Activated T-helper 9 cell treated with anti-CD3 and anti-CD28 coated beads, Interleukin-2, amount 50 U/mL, for 16 hours (primary cell): ENCODE measurements around the gene TCFL5.

Source experiments
- DNase-seq: peaks from one replicate; pipeline ENCODE4 v3.0.0-alpha.2; 2020; ENCODE audit warnings: low read depth

Gene TCFL5

GRCh38 chr20:62834967-62835730 lies 26.5 kb downstream of the TCFL5 start:
- DNase-seq = no peak

DNA sequence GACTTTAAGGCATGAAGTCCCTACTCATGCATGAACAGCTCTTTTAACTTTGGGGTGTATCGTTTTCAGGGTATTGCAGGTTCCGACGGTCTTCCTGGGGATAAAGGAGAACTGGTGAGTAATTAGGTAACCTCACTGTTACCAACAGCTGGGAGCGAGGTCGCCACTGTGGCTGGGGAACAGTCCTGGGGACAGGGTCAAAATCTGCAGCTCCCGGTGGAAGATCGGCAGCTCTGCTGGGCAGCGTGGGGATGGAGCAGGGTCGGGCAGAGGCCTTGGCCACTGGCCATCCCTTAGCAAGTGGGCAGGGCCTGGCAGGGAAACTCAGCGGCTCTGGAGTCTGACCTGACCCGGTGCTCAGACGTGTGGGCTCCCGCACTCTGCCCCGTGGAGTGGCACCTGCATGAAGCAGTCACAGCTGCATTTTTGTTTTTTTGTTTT lies 28.7 kb downstream of the TCFL5 start:
- no peak for DNase-seq

DNA sequence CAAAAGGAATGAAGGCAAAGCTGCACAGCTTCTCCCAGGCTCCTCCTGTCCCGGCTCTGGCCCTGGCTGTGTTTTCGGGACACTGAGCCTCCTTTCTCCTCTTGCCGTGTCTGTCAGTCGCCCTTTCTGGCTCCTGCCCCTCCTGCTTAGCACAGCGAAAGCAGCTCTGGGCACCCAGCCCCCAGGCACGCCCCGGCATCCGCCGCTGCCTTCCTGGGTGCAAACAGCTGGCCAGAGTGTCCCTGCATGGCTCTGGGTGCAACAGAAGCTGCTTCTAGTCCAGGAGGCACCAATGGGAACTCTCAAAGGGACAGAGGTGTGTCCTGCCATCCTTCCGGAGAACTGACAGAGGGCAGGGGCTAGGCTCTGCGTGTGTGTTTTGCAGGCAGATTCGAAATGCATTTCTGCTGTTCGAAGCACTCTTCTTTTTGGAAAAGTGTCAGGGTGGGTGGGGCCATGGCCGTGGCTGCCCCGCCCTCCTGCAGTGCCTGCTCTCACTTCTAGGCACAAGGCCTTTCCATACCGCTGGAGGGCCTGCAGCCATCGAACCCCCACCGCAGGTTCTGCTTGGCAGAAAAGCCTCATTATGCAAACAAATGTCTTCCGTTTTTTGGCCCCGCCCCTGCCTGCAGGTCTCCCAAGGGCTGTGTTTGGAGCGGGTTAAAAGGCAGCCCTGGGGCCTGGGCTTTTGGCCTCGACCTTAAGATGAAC lies 29.3 kb downstream of the TCFL5 start:
- DNase-seq = no peak

- DNase-seq = no peak
These were observed 29.8 kb downstream of the TCFL5 start for GRCh38 chr20:62831854-62832211.

DNA sequence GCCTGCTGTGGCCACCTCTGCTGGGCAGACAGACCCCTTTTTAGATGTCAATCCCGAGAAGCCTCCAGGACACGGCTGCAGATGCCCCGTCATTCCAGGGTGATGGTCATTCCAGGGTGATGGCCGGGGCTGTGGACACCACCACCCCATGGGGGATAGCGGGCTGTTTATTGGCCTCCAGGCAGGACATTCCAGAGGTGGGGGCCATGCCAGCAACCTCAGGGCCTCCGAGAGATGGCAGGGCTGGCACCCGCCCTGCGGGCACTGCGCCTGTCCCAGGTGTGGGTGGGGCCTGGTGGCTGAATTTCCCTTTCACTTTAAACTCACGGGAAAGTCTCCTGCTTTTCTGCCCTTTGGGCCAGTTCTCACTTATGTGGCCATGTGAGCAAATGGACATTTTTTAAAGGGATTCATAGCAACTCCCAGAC lies 30.2 kb downstream of the TCFL5 start:
- no peak for DNase-seq

GRCh38 chr20:62830821-62831220 lies 30.8 kb downstream of the TCFL5 start:
- no peak for DNase-seq

- no peak for DNase-seq
These were observed 31.4 kb downstream of the TCFL5 start for GRCh38 chr20:62830251-62830650.

GRCh38 chr20:62829231-62830230 lies 32.1 kb downstream of the TCFL5 start:
- no peak for DNase-seq

DNA sequence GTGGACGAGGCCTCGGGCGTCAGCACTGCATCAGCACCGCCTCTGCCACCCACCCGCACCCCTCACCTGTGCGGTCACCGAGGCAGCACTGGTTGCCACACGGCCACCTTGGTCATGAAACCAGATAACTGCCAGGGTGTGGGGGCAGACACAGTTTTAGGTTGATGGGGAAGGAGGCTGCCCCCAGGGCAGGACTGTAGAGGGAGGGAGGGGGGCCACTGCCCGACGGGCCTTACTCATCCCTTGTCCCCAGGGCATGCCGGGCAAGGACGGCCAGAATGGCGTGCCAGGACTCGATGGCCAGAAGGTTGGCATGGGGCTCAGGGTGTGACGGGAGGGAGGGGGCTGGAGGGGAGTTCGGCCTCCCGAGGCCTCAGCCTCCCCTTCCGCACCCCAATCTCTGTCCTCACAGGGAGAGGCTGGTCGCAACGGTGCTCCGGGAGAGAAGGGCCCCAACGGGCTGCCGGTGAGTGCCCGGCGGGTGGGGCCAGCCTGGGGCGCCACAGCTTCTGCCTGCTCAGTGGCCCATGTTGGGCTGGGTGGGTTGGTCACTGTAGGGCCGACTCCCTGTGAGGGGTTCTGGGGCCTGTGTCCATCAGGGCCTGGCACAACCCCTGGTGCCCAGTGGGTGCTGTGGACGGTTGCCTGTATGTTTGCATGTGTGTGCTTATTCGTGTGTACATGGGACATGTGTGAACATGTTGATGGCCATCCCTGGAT lies 33.0 kb downstream of the TCFL5 start:
- DNase-seq = no peak

GRCh38 chr20:62828051-62828450 lies 33.6 kb downstream of the TCFL5 start:
- no peak for DNase-seq

- no peak for DNase-seq
These were observed 34.1 kb downstream of the TCFL5 start for GRCh38 chr20:62827311-62828038.

- no peak for DNase-seq
These were observed 34.8 kb downstream of the TCFL5 start for GRCh38 chr20:62826646-62827310.

DNA sequence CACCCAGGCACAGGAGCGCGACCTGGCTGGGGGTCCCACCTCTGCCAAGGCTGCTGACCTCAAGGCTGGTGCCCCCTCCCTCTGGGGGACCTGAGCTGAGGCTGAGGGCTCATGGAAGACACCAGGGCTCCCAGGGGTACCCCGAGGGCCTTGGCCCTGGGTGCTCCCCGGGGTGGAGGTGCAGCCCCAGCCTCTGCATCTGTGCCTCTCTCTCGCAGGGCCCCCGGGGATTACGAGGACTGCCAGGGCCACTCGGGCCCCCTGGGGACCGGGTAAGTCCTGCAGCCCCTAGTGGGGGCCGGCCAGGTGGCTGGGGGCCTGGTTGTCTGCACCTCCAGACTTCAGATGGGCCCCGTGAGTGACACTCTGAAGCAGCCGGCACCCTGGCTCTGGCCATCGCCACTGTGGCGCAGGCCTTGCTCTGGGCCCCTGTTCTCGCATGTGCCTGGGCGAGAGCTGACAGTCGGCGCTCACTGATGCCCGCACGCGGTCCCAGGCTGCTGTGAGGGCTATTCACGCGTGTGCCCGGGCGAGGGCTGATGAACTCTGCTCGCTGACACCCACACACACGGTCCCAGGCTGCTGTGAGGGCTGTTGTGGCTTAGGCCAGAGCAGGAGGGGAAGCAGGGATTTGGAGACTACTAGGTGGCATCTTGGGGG lies 35.5 kb downstream of the TCFL5 start:
- no peak for DNase-seq

DNA sequence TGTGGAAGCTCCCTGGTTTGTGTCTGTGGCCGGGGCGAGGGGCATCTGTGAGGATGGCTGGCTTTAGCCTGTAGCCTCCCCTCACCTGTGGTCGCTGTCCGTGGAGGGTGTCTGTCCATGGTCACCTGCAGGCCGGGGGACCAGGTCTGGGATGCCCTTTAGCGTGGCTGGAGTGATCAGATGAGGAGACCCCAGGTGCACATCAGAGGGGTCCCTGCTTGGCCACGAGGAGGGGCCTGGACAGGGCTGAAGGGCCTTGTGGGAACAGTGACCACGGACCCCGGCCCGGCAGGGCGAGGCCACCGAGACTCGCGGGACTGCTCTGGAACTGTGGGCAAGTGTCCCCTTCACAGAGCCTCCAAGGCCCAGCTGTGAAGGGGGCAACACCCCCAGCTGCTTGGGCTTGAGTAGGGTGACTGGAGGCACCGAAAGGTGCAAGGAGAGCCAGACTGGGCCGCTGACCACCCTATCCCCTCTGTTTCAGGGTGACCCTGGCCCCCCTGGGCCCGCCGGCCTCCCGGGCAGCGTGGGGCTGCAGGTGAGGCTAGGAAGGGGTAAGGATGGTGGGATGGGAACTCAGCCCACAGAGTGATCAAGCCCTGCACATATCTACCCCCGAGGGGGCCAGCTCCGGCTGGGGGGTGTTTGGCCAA lies 36.2 kb downstream of the TCFL5 start:
- no peak for DNase-seq

DNA sequence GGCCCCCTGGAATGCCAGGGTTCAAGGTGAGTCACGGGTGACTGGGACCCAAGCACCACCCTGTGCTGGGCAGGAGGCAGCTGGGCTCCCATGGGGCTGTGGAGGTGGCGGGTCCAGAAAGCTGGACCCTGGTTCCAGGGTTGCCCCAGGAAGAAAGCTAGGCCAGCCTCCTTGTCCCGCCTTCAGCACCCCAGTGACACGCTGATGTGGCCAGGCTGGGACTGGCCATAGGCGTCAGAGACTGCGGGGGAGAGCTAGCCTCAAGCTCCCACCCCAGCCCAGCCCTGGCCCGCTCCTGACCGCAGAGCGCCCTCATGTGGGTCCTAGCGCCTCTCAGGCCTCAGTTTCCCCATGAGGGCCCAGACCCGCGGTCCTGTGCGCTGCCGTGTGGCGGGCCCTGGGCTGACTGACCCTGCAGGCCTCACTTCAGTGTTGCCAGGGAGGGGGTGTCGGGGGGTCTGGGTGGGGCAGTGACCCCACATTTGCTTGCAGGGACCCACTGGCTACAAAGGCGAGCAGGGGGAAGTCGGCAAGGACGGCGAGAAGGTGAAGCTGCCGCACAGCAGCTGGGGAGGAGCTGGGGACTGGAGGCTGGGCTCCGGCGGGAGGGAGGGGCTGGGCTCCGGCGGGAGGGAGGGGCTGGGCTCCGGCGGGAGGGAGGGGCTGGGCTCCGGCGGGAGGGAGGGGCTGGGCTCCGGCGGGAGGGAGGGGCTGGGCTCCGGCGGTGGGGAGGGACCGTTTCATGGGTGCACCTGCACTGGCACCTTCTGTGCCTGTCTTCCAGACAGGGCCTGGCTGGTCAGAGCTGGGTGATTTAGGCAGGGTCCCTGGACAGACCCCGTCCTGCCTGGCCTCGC lies 36.9 kb downstream of the TCFL5 start:
- no peak for DNase-seq

DNA sequence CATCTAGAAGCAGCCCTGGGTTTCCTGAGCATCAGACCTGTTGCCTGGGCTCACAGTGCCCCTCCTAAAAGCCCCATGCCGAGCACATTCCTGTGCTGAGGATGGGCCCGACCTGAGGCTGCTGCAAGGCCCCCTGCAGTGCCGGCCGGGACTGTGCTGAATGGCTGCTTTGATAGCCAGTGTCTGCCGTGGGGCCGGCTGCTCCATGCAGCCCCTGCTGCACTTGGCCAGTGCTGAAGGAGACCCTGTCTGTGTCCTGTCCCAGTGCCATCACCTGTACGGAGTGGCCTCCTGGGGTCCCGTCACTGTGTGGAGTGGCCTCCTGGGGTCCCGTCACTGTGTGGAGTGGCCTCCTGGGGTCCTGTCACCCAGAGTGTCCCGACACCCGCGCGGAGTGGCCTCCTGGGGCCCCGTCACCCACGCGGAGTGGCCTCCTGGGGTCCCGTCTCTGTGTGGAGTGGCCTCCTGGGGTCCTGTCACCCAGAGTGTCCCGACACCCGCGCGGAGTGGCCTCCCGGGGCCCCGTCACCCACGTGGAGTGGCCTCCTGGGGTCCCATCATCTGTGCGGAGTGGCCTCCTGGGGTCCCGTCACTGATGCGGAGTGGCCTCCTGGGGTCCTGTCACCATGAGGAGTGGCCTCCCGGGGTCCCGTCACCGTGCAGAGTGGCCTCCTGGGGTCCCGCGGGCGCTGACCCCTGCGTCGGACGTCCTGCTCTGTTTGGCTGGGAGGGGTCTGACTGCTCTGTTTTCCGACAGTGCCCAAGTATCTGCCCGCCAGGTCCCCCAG lies 37.7 kb downstream of the TCFL5 start:
- DNase-seq = no peak

- no peak for DNase-seq
These were observed 38.6 kb downstream of the TCFL5 start for GRCh38 chr20:62822788-62823651.
